CD4-positive, alpha-beta T cell (primary cell): ENCODE data around the gene ZNF808. TPM values are rescaled to one million over a fixed set of nuclear protein-coding genes. Genes with fewer than 3 reads are reported as not detected.
A peak's percentile ranks its signal among the peaks of the same experiment; 100 is the strongest.
"Not testable (repeated sequence)": the region's sequence is repeated elsewhere in the genome, so short reads cannot be mapped to it uniquely, and the experiment has no call there.

Source experiments
- ATAC-seq: fragments of 200-7000 bp; cut with Tn5 transposase; one replicate; pipeline ENCODE4 v1.10.0; 2022; ENCODE audit warnings: mild to moderate bottlenecking; ENCODE audit not compliant: poor library complexity
- CTCF ChIA-PET: fragments of 350-600 bp; sonication (Branson Sonifier 250); formaldehyde crosslinking; loops from one replicate; lab custom pipeline; 2021; ENCODE audit warnings: antibody characterized with exemption, inconsistent platforms; lab: Charles Lee
- POLR2A ChIA-PET: fragments of 350-600 bp; sonication (Branson Sonifier 250); formaldehyde crosslinking; loops from one replicate; lab custom pipeline; 2021; ENCODE audit warnings: antibody characterized with exemption, inconsistent platforms; lab: Charles Lee
- DNase-seq, 14 experiments: peaks; one replicate each; pipeline ENCODE4 v3.0.0-alpha.2; 2013 to 2020; ENCODE audit warnings: mixed read lengths in 2 of 14
- H3K27ac ChIP-seq, 2 donors: one replicate each; pipeline versions ENCODE4 v1.5.1 to v1.7.0; 2013; ENCODE audit warnings: low read length in 2 of 2, low read depth in 1 of 2, mild to moderate bottlenecking in 1 of 2
- H3K27me3 ChIP-seq, 2 experiments: 1 replicate in 1 of 2; 2 replicates in 1 of 2; pipeline versions ENCODE4 v1.6.1 to v1.7.0; 2013; ENCODE audit warnings: low read length in 2 of 2, control low read depth in 1 of 2, mild to moderate bottlenecking in 1 of 2, moderate library complexity in 1 of 2; ENCODE audit not compliant: insufficient read depth in 2 of 2, control insufficient read depth in 1 of 2
- H3K36me3 ChIP-seq: one replicate; pipeline ENCODE4 v1.6.1; 2013; ENCODE audit warnings: low read length, control low read depth; ENCODE audit not compliant: insufficient read depth
- H3K4me1 ChIP-seq: one replicate; pipeline ENCODE4 v1.6.1; 2013; ENCODE audit warnings: low read length, control low read depth; ENCODE audit not compliant: insufficient read depth
- H3K4me3 ChIP-seq: one replicate; pipeline ENCODE4 v1.5.1; 2013; ENCODE audit warnings: mild to moderate bottlenecking, low read length, moderate library complexity
- H3K9me3 ChIP-seq, 2 experiments: 1 replicate in 1 of 2; 2 replicates in 1 of 2; pipeline versions ENCODE4 v1.6.1 to v1.7.0; 2013; ENCODE audit warnings: low read length in 2 of 2, mild to moderate bottlenecking in 2 of 2, control low read depth in 1 of 2, moderate library complexity in 1 of 2; ENCODE audit not compliant: control insufficient read depth in 1 of 2, insufficient read depth in 1 of 2
- H3K27ac Mint-ChIP-seq: one replicate; pipeline ENCODE4 v1.8.0; 2020; ENCODE audit warnings: mixed read lengths
- H3K27me3 Mint-ChIP-seq: one replicate; pipeline ENCODE4 v1.8.0; 2021; ENCODE audit warnings: mixed read lengths
- H3K36me3 Mint-ChIP-seq: one replicate; pipeline ENCODE4 v1.8.0; 2021; ENCODE audit warnings: low read depth, mixed read lengths
- H3K4me1 Mint-ChIP-seq: one replicate; pipeline ENCODE4 v1.8.0; 2021; ENCODE audit warnings: low read depth, mixed read lengths
- H3K4me3 Mint-ChIP-seq: one replicate; pipeline ENCODE4 v1.8.0; 2020; ENCODE audit warnings: mild to moderate bottlenecking, mixed read lengths
- H3K9me3 Mint-ChIP-seq: one replicate; pipeline ENCODE4 v1.8.0; 2020; ENCODE audit warnings: mixed read lengths
- intact Hi-C, 2 experiments: fragments of 100-400 bp; cut with DNase I in 1 of 2; cut with micrococcal nuclease in 1 of 2; formaldehyde crosslinking; loops; one replicate each; pipeline versions ENCODE4 v1.15.1 to v1.9.0; 2023 to 2025; cut with DNase I, micrococcal nuclease
- total RNA-seq, 174 experiments: library from RNA in 2 of 174; stranded (reverse) in 2 of 174; gene quantifications; one replicate each; pipeline ENCODE4 v1.2.3 and lab custom pipeline; 2021 to 2026
- TF ChIP-seq, protein P1 (sequence below): fragments of 200-600 bp; IDR thresholded peaks from one replicate; pipeline ENCODE4 v1.8.0; 2022; ENCODE audit warnings: antibody characterized with exemption, mild to moderate bottlenecking

Gene ZNF808
- total RNA-seq, 2 experiments from 2014 or later: 13.4 to 15.3 TPM

DNA sequence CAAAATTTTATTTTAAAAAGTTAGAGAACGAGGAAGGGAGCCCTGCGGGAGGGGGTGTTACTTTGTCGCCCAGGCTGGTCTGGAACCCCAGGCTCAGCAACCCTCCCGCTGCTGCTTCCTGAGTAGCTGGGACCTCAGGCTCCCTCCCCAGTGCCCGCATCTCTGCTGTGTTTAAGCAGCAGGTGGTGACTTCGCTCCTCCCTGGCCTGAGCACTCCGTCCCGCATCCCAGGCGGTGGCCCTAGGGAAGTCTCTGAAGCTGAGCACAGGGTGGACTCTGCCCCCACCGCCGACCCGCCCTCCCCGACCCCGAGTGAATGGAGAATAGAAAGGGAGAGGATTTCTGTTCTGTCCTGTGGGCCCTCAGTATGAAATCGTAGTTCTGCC, 73.2 kb downstream of the ZNF808 start:
- ChIA-PET CTCF (no interaction called here), POLR2A (no interaction called here)
- DNase-seq (peak in 7 of 14 experiments; percentile 6 to 47 (median 10)), ATAC-seq (peak; percentile 13)
- H3K27me3 ChIP-seq: no peaks in the 10 kb centered on the region
- peaks cover 39% of the 10 kb centered on the region for H3K4me1 Mint-ChIP-seq
- H3K4me3 Mint-ChIP-seq: peak overlapping the region; percentile 89
- TF ChIP-seq, protein P1, sequence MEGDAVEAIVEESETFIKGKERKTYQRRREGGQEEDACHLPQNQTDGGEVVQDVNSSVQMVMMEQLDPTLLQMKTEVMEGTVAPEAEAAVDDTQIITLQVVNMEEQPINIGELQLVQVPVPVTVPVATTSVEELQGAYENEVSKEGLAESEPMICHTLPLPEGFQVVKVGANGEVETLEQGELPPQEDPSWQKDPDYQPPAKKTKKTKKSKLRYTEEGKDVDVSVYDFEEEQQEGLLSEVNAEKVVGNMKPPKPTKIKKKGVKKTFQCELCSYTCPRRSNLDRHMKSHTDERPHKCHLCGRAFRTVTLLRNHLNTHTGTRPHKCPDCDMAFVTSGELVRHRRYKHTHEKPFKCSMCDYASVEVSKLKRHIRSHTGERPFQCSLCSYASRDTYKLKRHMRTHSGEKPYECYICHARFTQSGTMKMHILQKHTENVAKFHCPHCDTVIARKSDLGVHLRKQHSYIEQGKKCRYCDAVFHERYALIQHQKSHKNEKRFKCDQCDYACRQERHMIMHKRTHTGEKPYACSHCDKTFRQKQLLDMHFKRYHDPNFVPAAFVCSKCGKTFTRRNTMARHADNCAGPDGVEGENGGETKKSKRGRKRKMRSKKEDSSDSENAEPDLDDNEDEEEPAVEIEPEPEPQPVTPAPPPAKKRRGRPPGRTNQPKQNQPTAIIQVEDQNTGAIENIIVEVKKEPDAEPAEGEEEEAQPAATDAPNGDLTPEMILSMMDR: no peak
- H3K27ac Mint-ChIP-seq: peak overlapping the region; percentile 86
- H3K36me3 Mint-ChIP-seq: peaks cover 58% of the 10 kb centered on the region
- H3K36me3 ChIP-seq: peaks cover 17% of the 10 kb centered on the region
- no peaks in the 10 kb centered on the region for H3K27me3 Mint-ChIP-seq
- H3K27ac ChIP-seq: peak overlapping the region in 1 of 2 donors; percentile 35
- H3K9me3 ChIP-seq: peaks cover 15 to 32% of the 10 kb centered on the region in 2 experiments
- intact Hi-C loops: loop anchor here (1.0 to 2.0 kb wide), 7 partner anchors 30 to 135 kb away; partner anchors contain the start of genes ZNF701 (in 2 of the 2), ZNF611 (in 1 of the 2), ZNF808 (in 1 of the 2) and ZNF83 (in 1 of the 2)
- H3K4me1 ChIP-seq: peaks cover 26% of the 10 kb centered on the region
- peak overlapping the region; percentile 94 for H3K4me3 ChIP-seq
- H3K9me3 Mint-ChIP-seq: peaks cover 11% of the 10 kb centered on the region

DNA sequence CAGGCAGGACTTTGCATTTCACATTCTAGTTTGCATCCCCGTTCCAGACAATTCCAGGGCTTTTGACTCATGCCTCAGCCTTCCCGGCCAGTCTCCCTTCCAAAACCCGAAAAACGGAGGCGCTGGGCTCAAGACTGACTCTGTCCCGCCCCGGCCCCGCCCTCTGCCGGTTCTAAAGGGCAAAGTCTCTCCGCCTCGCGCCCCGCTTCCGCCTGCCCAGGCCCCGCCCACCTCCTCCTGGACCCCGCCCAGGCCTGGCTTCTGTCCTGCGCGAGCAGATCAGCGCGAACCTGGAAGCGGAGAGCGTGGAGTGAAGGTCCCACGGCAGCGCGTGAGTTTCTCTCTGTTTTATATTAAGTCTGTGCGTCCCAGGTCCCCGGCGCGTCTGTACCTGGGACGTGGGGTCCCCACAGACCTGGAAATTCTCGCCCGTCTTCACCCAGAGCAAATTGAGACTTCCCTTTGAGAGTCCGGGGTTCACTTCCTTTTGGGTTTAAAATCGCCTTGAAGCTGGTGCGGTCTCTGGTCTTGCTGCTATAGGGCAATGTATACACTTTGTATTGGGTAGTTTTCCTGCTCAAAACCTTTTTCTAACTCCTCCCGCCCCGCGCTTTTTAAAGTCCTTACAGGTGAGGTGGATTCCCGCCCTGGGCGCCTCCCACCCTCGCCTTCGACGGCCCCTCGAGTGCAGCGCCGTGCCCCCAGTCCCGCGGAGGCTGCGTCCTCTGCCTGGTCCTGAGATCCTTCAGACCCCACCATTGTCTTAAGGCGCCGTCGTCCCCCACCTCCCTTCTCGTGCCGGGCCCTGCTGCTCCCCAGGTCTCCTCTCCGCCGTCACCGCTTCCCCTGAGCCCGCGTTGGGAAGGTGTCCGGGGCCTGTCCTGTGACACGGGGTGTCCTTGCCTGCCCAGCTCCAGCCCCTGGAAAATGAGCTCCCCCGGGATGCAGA, 73.8 kb downstream of the ZNF808 start:
- no peaks in the 10 kb centered on the region for H3K27me3 ChIP-seq
- TF ChIP-seq, protein P1: peak; percentile 66
- ATAC-seq (peak; percentile 99), DNase-seq (peak; percentile 87 to 97 (median 93))
- Mint-ChIP-seq H3K36me3 (peaks cover 58% of the 10 kb centered on the region), H3K4me1 (peaks cover 45% of the 10 kb centered on the region), H3K4me3 (peak overlapping the region; percentile 89), H3K9me3 (peaks cover 10% of the 10 kb centered on the region), H3K27me3 (no peaks in the 10 kb centered on the region), H3K27ac (peak overlapping the region; percentile 86)
- peak overlapping the region; percentile 94 for H3K4me3 ChIP-seq
- POLR2A ChIA-PET: interaction anchor here (1.1 kb wide), 1 partner anchor 134 kb away, joined by 3 read pairs; the partner anchor contains the start of gene ZNF611
- H3K4me1 ChIP-seq: peaks cover 26% of the 10 kb centered on the region
- peaks cover 14% of the 10 kb centered on the region for H3K36me3 ChIP-seq
- peak overlapping the region; percentile 35 to 68 for H3K27ac ChIP-seq
- H3K9me3 ChIP-seq: peaks cover 15 to 37% of the 10 kb centered on the region in 2 experiments
- CTCF ChIA-PET: interaction anchor here (1.2 kb wide), 1 partner anchor 74 kb away, joined by 3 read pairs; the partner anchor contains the start of gene ZNF808
- intact Hi-C loops: loop anchor here (1.0 to 2.0 kb wide), 7 partner anchors 30 to 134 kb away; partner anchors contain the start of genes ZNF701 (in 2 of the 2), ZNF611 (in 1 of the 2), ZNF808 (in 1 of the 2) and ZNF83 (in 1 of the 2)

DNA sequence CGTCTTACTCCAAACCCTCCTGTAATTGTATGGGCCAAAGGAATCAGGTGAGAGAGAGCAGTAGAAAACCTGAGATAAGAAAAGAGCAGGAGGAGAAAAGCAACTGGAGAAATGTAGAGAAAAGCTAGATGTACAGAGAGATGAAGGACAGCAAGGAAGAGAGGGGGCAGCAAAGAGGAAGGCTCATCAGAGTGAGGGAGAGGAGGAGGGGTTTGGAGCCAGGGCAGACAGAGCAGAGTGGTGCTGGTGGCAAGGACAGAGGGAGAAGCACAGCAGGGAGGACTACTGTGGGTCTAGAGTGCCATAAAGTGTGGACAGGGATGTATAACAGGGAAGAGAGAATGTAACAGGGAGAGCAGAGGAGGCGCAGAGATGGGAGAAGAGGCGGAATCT, 74.5 kb downstream of the ZNF808 start:
- H3K4me1 Mint-ChIP-seq: peaks cover 48% of the 10 kb centered on the region
- H3K27ac Mint-ChIP-seq: peak overlapping the region; percentile 86
- H3K9me3 Mint-ChIP-seq, ATAC-seq, H3K27me3 ChIP-seq, H3K36me3 ChIP-seq, H3K27me3 Mint-ChIP-seq, H3K27ac ChIP-seq: not testable (repeated sequence)
- Histone ChIP-seq H3K9me3 (peaks cover 20 to 37% of the 10 kb centered on the region in 2 experiments), H3K4me3 (peak overlapping the region; percentile 94), H3K4me1 (peaks cover 26% of the 10 kb centered on the region)
- H3K4me3 Mint-ChIP-seq: peak overlapping the region; percentile 89
- CTCF ChIA-PET: interaction anchor here (1.2 kb wide), 1 partner anchor 75 kb away, joined by 3 read pairs; the partner anchor contains the start of gene ZNF808
- DNase-seq: peak in 3 of 14 experiments; percentile 6 to 12 (median 11)
- POLR2A ChIA-PET: interaction anchor here (1.1 kb wide), 1 partner anchor 133 kb away, joined by 3 read pairs; the partner anchor contains the start of gene ZNF611
- intact Hi-C loops: loop anchor here (1.0 to 2.0 kb wide), 7 partner anchors 31 to 133 kb away; partner anchors contain the start of genes ZNF701 (in 2 of the 2), ZNF611 (in 1 of the 2), ZNF808 (in 1 of the 2) and ZNF83 (in 1 of the 2)
- H3K36me3 Mint-ChIP-seq: peaks cover 58% of the 10 kb centered on the region
